K562 (cell line): ENCODE data around the gene VWA8. TPM values are rescaled to one million over a fixed set of nuclear protein-coding genes. Genes with fewer than 3 reads are reported as not detected.
A peak's percentile ranks its signal among the peaks of the same experiment; 100 is the strongest.

Experiments
- ATAC-seq: fragments of 200-7000 bp; cut with Tn5 transposase; 3 replicates; pipeline ENCODE4 v1.9.1; 2020; ENCODE audit warnings: moderate library complexity
- BruUV-seq: library from RNA; stranded (reverse); fragments of 400-500 nt; replicated peaks from 2 replicates; lab custom pipeline; 2021; lab: Mats Ljungman, UMichigan
- CTCF ChIA-PET: fragments of 300-600 bp; formaldehyde crosslinking; extraction: SDS; loops from one replicate; lab custom pipeline; 2021; ENCODE audit warnings: low intra/inter-chr PET ratio; lab: Yijun Ruan, JAX
- POLR2A ChIA-PET: fragments of 300-600, 350-650 bp; sonication (Branson Sonifier 250); formaldehyde crosslinking; extraction: SDS; loops from one replicate; lab custom pipeline; 2021; ENCODE audit warnings: antibody characterized with exemption, inconsistent platforms; lab: Yijun Ruan, JAX
- DNase-seq, 4 experiments: peaks; one replicate each; pipeline versions ENCODE4 v3.0.0 to v3.0.0-alpha.2; 2011 to 2018; ENCODE audit warnings: low spot score in 3 of 4, mixed read lengths in 3 of 4; ENCODE audit errors: extremely low read depth in 1 of 4
- FAIRE-seq: peaks from 2 replicates; lab custom pipeline; 2011; peaks lifted over from hg19 to GRCh38; lab: Jason Lieb, UNC
- H2AFZ ChIP-seq: 2 replicates; pipeline ENCODE4 v1.6.0; 2011; ENCODE audit warnings: low read depth, low read length, control low read depth, inconsistent platforms
- H3K27ac ChIP-seq: fragments of 200-600 bp; 3 replicates; pipeline ENCODE4 v1.8.0; 2011; ENCODE audit warnings: low read depth, mild to moderate bottlenecking, control low read depth, inconsistent platforms, low read length, moderate library complexity, mixed read lengths; ENCODE audit errors: extremely low read depth
- H3K27me3 ChIP-seq, 2 experiments: fragments of 300-600 bp in 1 of 2; 2 replicates in 1 of 2; 3 replicates in 1 of 2; pipeline versions ENCODE4 v1.6.0 to v1.8.0; 2011; ENCODE audit warnings: inconsistent platforms in 2 of 2, low read length in 2 of 2, mild to moderate bottlenecking in 1 of 2, mixed read lengths in 1 of 2, moderate library complexity in 1 of 2; ENCODE audit not compliant: control insufficient read depth in 2 of 2, insufficient read depth in 2 of 2
- H3K36me3 ChIP-seq: fragments of 300-600 bp; 3 replicates; pipeline ENCODE4 v1.8.0; 2011; ENCODE audit warnings: mild to moderate bottlenecking, low read length, inconsistent platforms; ENCODE audit not compliant: control insufficient read depth, insufficient read depth
- H3K4me1 ChIP-seq, 2 experiments: fragments of 200-600 bp in 1 of 2; replicated peaks in 1 of 2; 2 replicates in 1 of 2; 3 replicates in 1 of 2; pipeline versions ENCODE4 v1.5.1 to v1.8.0; 2011; ENCODE audit warnings: inconsistent platforms in 2 of 2, low read length in 2 of 2, mild to moderate bottlenecking in 1 of 2, mixed read lengths in 1 of 2, moderate library complexity in 1 of 2; ENCODE audit not compliant: control insufficient read depth in 2 of 2, insufficient read depth in 2 of 2
- H3K4me2 ChIP-seq: 2 replicates; pipeline ENCODE4 v1.6.1; 2011; ENCODE audit warnings: low read length, control low read depth, inconsistent platforms, mixed read lengths; ENCODE audit not compliant: insufficient read depth
- H3K4me3 ChIP-seq: fragments of 200-600 bp; sonication (generic), shearing (Covaris generic); 2 replicates; pipeline ENCODE4 v1.5.1; 2016; ENCODE audit warnings: control low read depth, inconsistent platforms
- H3K79me2 ChIP-seq: fragments of 200-600 bp; 3 replicates; pipeline ENCODE4 v1.8.0; 2011; ENCODE audit warnings: low read length, inconsistent platforms; ENCODE audit not compliant: control insufficient read depth, insufficient read depth
- H3K9ac ChIP-seq, 2 experiments: 2 replicates each; pipeline versions ENCODE4 v1.6.0 to v1.6.1; 2011; ENCODE audit warnings: low read depth in 2 of 2, low read length in 2 of 2, control low read depth in 1 of 2, inconsistent platforms in 1 of 2, mild to moderate bottlenecking in 1 of 2, mixed read lengths in 1 of 2; ENCODE audit not compliant: insufficient read depth in 1 of 2
- H3K9me1 ChIP-seq: one replicate; pipeline ENCODE4 v1.6.0; 2011; ENCODE audit warnings: inconsistent platforms, mild to moderate bottlenecking, low read length, moderate library complexity; ENCODE audit not compliant: control insufficient read depth, insufficient read depth
- H3K9me3 ChIP-seq: replicated peaks from 2 replicates; pipeline ENCODE4 v1.5.1; 2011; ENCODE audit warnings: low read depth, low read length, inconsistent platforms; ENCODE audit not compliant: control insufficient read depth, insufficient read depth
- H4K20me1 ChIP-seq: replicated peaks from 2 replicates; pipeline ENCODE4 v1.6.1; 2011; ENCODE audit warnings: low read length, inconsistent platforms, mixed read lengths; ENCODE audit not compliant: control insufficient read depth, insufficient read depth
- ERF ChIP-seq: fragments of 450-650 bp; formaldehyde crosslinking; IDR thresholded peaks from 2 replicates; pipeline ENCODE4 v1.4.0; 2020; ENCODE audit warnings: mild to moderate bottlenecking, mixed read lengths
- FIP1L1 ChIP-seq: fragments of 200-400 bp; formaldehyde crosslinking; IDR thresholded peaks from 2 replicates; pipeline ENCODE4 v1.6.1; 2018; ENCODE audit warnings: mild to moderate bottlenecking, low read depth, low read length; ENCODE audit not compliant: poor library complexity, severe bottlenecking
- L3MBTL2 ChIP-seq: fragments of 450-650 bp; IDR thresholded peaks from 2 replicates; pipeline ENCODE4 v1.6.1; 2016; ENCODE audit warnings: mild to moderate bottlenecking, moderate library complexity
- MYBL2 ChIP-seq, 2 experiments: fragments of 450-650 bp in 1 of 2; sonication (generic) in 1 of 2; formaldehyde crosslinking in 1 of 2; IDR thresholded peaks; 2 replicates each; pipeline versions ENCODE4 v1.6.1 to v1.8.1; 2017 to 2022; ENCODE audit warnings: borderline replicate concordance in 1 of 2, inconsistent platforms in 1 of 2, low read depth in 1 of 2, mild to moderate bottlenecking in 1 of 2, missing genetic modification reagents in 1 of 2, moderate library complexity in 1 of 2
- TCFL5 ChIP-seq: fragments of 250-450 bp; sonication (Bioruptor Pico); conservative IDR thresholded peaks from 2 replicates; pipeline ENCODE4 v1.6.1; 2021; ENCODE audit warnings: mild to moderate bottlenecking, moderate library complexity, matching md5 sums
- XRCC4 ChIP-seq: IDR thresholded peaks from one replicate; pipeline ENCODE4 v1.6.1; 2011; ENCODE audit not compliant: insufficient read depth, insufficient read length; ENCODE audit errors: extremely low read depth
- ZNF785 ChIP-seq: fragments of 250-450 bp; sonication (Bioruptor Pico); IDR thresholded peaks from 2 replicates; pipeline ENCODE4 v1.4.0; 2020; ENCODE audit warnings: mild to moderate bottlenecking
- WGBS: fragments of 100-300 bp; shearing (Covaris generic); methylation state at CpG from one replicate; pipeline ENCODE4 v1.1.6; 2016; ENCODE audit warnings: low coverage, mixed read lengths; ENCODE audit not compliant: insufficient coverage; ENCODE audit errors: missing lambda C conversion rate; 5-methylcytosine and 5-hydroxymethylcytosine counted together
- in situ Hi-C: fragments of 300-500 bp; cut with MboI; formaldehyde crosslinking; loops from 4 replicates; pipeline ENCODE4 v1.15.0; 2018; ENCODE audit warnings: inconsistent platforms, mixed read lengths
- intact Hi-C: fragments of 100-400 bp; cut with micrococcal nuclease; formaldehyde crosslinking; loops from 2 replicates; pipeline ENCODE4 v1.14.2; 2022
- polyA plus RNA-seq, 8 experiments: library from polyadenylated mRNA; depleted of rRNA in 4 of 8; stranded (reverse) in 5 of 8; unstranded in 3 of 8; fragments of >200 nt; fragmentation: Nextera tagmentation in 2 of 8; fragmentation: Illumina TruSeq in 1 of 8; extraction: Ambion mirVana in 2 of 8; extraction: Trizol in 1 of 8; gene quantifications; 2 replicates each; pipeline versions ENCODE4 v1.2.1 to v1.2.3, GENCODE V29; 2011 to 2014; ENCODE audit warnings: inconsistent platforms in 1 of 8, missing spikeins in 1 of 8
- total RNA-seq, 7 experiments: library from RNA; depleted of rRNA in 6 of 7; stranded (reverse); fragments of >200 nt in 6 of 7; fragmentation: Illumina TruSeq in 2 of 7; extraction: Trizol in 2 of 7; gene quantifications; 2 replicates each; pipeline versions ENCODE4 v1.2.1 to v1.2.3, GENCODE V29; 2011 to 2021; ENCODE audit warnings: low replicate concordance in 1 of 7

The VWA8 gene
- total and polyA plus RNA-seq, 9 of the 15 experiments (the other 6 are each of a cell fraction or from before 2014, with no cell fraction given): 2.1 to 18.5 (median 13.3) TPM

GRCh38 chr13:41858780-41859179 is 102.1 kb downstream of the VWA8 start:
- POLR2A ChIA-PET: interaction anchor here (0.8 kb wide), 1 partner anchor 9 kb away, joined by 3 read pairs; no protein-coding TSS in a partner anchor
- FAIRE-seq (no peak), DNase-seq (no peak)

DNA sequence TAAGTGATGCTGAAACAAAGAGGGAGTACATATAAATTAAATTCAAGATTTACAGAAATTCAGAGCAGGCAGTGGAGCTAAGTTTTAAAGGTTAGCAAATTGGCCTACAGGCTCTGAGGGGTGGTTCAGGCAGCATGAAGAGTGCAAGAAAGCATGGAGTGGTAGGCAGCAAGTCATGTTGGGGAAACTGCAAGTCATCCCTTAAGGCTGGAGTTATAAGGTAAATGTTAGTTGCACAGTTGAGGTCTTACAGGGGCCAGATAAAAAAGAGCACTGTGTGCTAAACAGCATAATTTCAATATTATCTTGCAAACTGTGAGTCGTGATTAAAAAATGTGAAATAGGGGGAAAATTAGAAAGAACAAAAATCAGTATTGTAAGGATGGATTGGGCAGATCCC is 106.2 kb downstream of the VWA8 start:
- H3K4me3 ChIP-seq: no peak overlapping the region
- no peaks in the 10 kb centered on the region for H3K9me1 ChIP-seq
- no CpG with 5 or more reads among the region's 1 CpG for WGBS
- no TSS peak for BruUV-seq
- no peaks in the 10 kb centered on the region for H4K20me1 ChIP-seq
- DNase-seq: peak in 2 of 4 experiments; percentile 19 to 40
- no peak overlapping the region for H3K4me2 ChIP-seq
- H3K4me1 ChIP-seq: no peaks in the 10 kb centered on the region; a peak in 1 of 5 replicates
- FAIRE-seq: peak; percentile 46
- no peak overlapping the region for H2AFZ ChIP-seq
- H3K79me2 ChIP-seq: no peaks in the 10 kb centered on the region
- peak; percentile 81 for ATAC-seq
- intact Hi-C loops (no loop called here), in situ Hi-C loops (no loop called here)
- peaks cover 34% of the 10 kb centered on the region; the same call in 2 of the 3 replicates for H3K36me3 ChIP-seq
- no peak overlapping the region for H3K27ac ChIP-seq
- H3K9me3 ChIP-seq: no peaks in the 10 kb centered on the region
- no peaks in the 10 kb centered on the region for H3K27me3 ChIP-seq
- no peak overlapping the region for H3K9ac ChIP-seq
- POLR2A ChIA-PET: no interaction called here
- CTCF ChIA-PET: no interaction called here
- TF ChIP-seq ZNF785 (CRISPR knock-in tag) (no peak), XRCC4 (no peak), ERF (no peak), TCFL5 (CRISPR knock-in tag) (no peak), FIP1L1 (no peak), MYBL2 (IDR thresholded peaks at IDR 0.05; ENCODE audit: low read depth) (no peak), MYBL2 (CRISPR knock-in tag; IDR thresholded peaks at IDR 0.05; ENCODE audit: borderline replicate concordance) (no peak)

More at GRCh38 chr13:41858780-41859179, 102.1 kb downstream of the VWA8 start:
- Histone ChIP-seq H2AFZ (no peak overlapping the region), H3K9me3 (no peaks in the 10 kb centered on the region), H3K4me2 (no peak overlapping the region), H3K4me1 (no peaks in the 10 kb centered on the region; a peak in 1 of 5 replicates), H3K27me3 (no peaks in the 10 kb centered on the region), H3K4me3 (no peak overlapping the region), H3K27ac (no peak overlapping the region), H3K9ac (no peak overlapping the region), H3K36me3 (peaks cover 33% of the 10 kb centered on the region; the same call in 2 of the 3 replicates), H4K20me1 (no peaks in the 10 kb centered on the region), H3K79me2 (no peaks in the 10 kb centered on the region), H3K9me1 (no peaks in the 10 kb centered on the region)
- TF ChIP-seq L3MBTL2: no peak
- 81% methylated on average over 4 of the region's 5 CpGs for WGBS
- no peak for ATAC-seq
- in situ Hi-C loops (no loop called here), intact Hi-C loops (no loop called here)
- CTCF ChIA-PET: no interaction called here
- no TSS peak for BruUV-seq
